ENCODE measurements around the gene ARHGAP26.

ARHGAP26 gene

GRCh38 chr5:143170977-143171376 lies 400.8 kb downstream of the ARHGAP26 start:
- no peaks in the 10 kb centered on the region for H3K9me2 ChIP-seq (ENCODE audit: low read depth, low read length)
- no peaks in the 10 kb centered on the region for H3K36me3 ChIP-seq (ENCODE audit: insufficient read depth, low read length)
- H2AFZ ChIP-seq (ENCODE audit: low read length), result no peak overlapping the region
- no peaks in the 10 kb centered on the region for H3K79me2 ChIP-seq (ENCODE audit: insufficient read depth, low read length)
- H3K4me1 ChIP-seq (ENCODE audit: insufficient read depth, low read length, severe bottlenecking), result peaks cover 44% of the 10 kb centered on the region
- H3K9ac ChIP-seq (ENCODE audit: low read length), result no peak overlapping the region
- H3K4me3 ChIP-seq (ENCODE audit: low read depth, low read length, poor library complexity, severe bottlenecking), result no peak overlapping the region
- H3K4me2 ChIP-seq (ENCODE audit: low read length), result no peak overlapping the region
- no peaks in the 10 kb centered on the region for H3K9me3 ChIP-seq (ENCODE audit: low read length)
- H3F3A ChIP-seq (ENCODE audit: insufficient read depth, low read length), result no peaks in the 10 kb centered on the region
- H3K27me3 ChIP-seq (ENCODE audit: insufficient read depth, low read length), result no peaks in the 10 kb centered on the region
- H4K20me1 ChIP-seq (ENCODE audit: insufficient read depth, low read length), result no peaks in the 10 kb centered on the region
- H3K27ac ChIP-seq (ENCODE audit: low read depth, low read length, poor library complexity, severe bottlenecking), result no peak overlapping the region
- no peak for TF ChIP-seq CTCF (IDR thresholded peaks at IDR 0.05; ENCODE audit: low read length)
- no peak for TF ChIP-seq EZH2 (IDR thresholded peaks at IDR 0.05; ENCODE audit: borderline replicate concordance, low read length)

- no peak overlapping the region for H2AFZ ChIP-seq (ENCODE audit: low read length)
- no peaks in the 10 kb centered on the region for H3K9me2 ChIP-seq (ENCODE audit: low read depth, low read length)
- H4K20me1 ChIP-seq (ENCODE audit: insufficient read depth, low read length), result no peaks in the 10 kb centered on the region
- H3K79me2 ChIP-seq (ENCODE audit: insufficient read depth, low read length), result no peaks in the 10 kb centered on the region
- H3F3A ChIP-seq (ENCODE audit: insufficient read depth, low read length), result no peaks in the 10 kb centered on the region
- no peaks in the 10 kb centered on the region for H3K36me3 ChIP-seq (ENCODE audit: insufficient read depth, low read length)
- no peak overlapping the region for H3K4me2 ChIP-seq (ENCODE audit: low read length)
- H3K27ac ChIP-seq (ENCODE audit: low read depth, low read length, poor library complexity, severe bottlenecking), result no peak overlapping the region
- peaks cover 59% of the 10 kb centered on the region for H3K4me1 ChIP-seq (ENCODE audit: insufficient read depth, low read length, severe bottlenecking)
- H3K4me3 ChIP-seq (ENCODE audit: low read depth, low read length, poor library complexity, severe bottlenecking), result no peak overlapping the region
- TF ChIP-seq CTCF (IDR thresholded peaks at IDR 0.05; ENCODE audit: low read length), result no peak
- no peak for TF ChIP-seq EZH2 (IDR thresholded peaks at IDR 0.05; ENCODE audit: borderline replicate concordance, low read length)
- H3K9me3 ChIP-seq (ENCODE audit: low read length), result no peaks in the 10 kb centered on the region
- no peaks in the 10 kb centered on the region for H3K27me3 ChIP-seq (ENCODE audit: insufficient read depth, low read length)
- H3K9ac ChIP-seq (ENCODE audit: low read length), result no peak overlapping the region
Observed at GRCh38 chr5:143172739-143173138, 402.6 kb downstream of the ARHGAP26 start.

GRCh38 chr5:143173139-143173889 lies 403.1 kb downstream of the ARHGAP26 start:
- H3K27me3 ChIP-seq (ENCODE audit: insufficient read depth, low read length), result no peaks in the 10 kb centered on the region
- H3K36me3 ChIP-seq (ENCODE audit: insufficient read depth, low read length), result no peaks in the 10 kb centered on the region
- H3K27ac ChIP-seq (ENCODE audit: low read depth, low read length, poor library complexity, severe bottlenecking), result no peak overlapping the region
- H3K9me2 ChIP-seq (ENCODE audit: low read depth, low read length), result no peaks in the 10 kb centered on the region
- no peak overlapping the region for H2AFZ ChIP-seq (ENCODE audit: low read length)
- peaks cover 59% of the 10 kb centered on the region for H3K4me1 ChIP-seq (ENCODE audit: insufficient read depth, low read length, severe bottlenecking)
- H3K79me2 ChIP-seq (ENCODE audit: insufficient read depth, low read length), result no peaks in the 10 kb centered on the region
- H3K4me3 ChIP-seq (ENCODE audit: low read depth, low read length, poor library complexity, severe bottlenecking), result no peak overlapping the region
- H4K20me1 ChIP-seq (ENCODE audit: insufficient read depth, low read length), result no peaks in the 10 kb centered on the region
- no peaks in the 10 kb centered on the region for H3K9me3 ChIP-seq (ENCODE audit: low read length)
- no peak overlapping the region for H3K9ac ChIP-seq (ENCODE audit: low read length)
- TF ChIP-seq EZH2 (IDR thresholded peaks at IDR 0.05; ENCODE audit: borderline replicate concordance, low read length) (no peak), CTCF (IDR thresholded peaks at IDR 0.05; ENCODE audit: low read length) (no peak)
- H3K4me2 ChIP-seq (ENCODE audit: low read length), result no peak overlapping the region
- H3F3A ChIP-seq (ENCODE audit: insufficient read depth, low read length), result no peaks in the 10 kb centered on the region
